ENCODE measurements around the gene RHBDL1.

- TF ChIP-seq, protein P1, sequence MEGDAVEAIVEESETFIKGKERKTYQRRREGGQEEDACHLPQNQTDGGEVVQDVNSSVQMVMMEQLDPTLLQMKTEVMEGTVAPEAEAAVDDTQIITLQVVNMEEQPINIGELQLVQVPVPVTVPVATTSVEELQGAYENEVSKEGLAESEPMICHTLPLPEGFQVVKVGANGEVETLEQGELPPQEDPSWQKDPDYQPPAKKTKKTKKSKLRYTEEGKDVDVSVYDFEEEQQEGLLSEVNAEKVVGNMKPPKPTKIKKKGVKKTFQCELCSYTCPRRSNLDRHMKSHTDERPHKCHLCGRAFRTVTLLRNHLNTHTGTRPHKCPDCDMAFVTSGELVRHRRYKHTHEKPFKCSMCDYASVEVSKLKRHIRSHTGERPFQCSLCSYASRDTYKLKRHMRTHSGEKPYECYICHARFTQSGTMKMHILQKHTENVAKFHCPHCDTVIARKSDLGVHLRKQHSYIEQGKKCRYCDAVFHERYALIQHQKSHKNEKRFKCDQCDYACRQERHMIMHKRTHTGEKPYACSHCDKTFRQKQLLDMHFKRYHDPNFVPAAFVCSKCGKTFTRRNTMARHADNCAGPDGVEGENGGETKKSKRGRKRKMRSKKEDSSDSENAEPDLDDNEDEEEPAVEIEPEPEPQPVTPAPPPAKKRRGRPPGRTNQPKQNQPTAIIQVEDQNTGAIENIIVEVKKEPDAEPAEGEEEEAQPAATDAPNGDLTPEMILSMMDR (conservative IDR thresholded peaks at IDR 0.05; ENCODE audit: low read depth, low read length), result no peak
- TF ChIP-seq EZH2 (IDR thresholded peaks at IDR 0.05; ENCODE audit: low read length, unreplicated experiment) (no peak), EZH2phosphoT487 (IDR thresholded peaks at IDR 0.05; ENCODE audit: borderline replicate concordance, low read length) (no peak)
These were observed 45.1 kb upstream of the RHBDL1 start for GRCh38 chr16:630249-630814.

Measured in PC-3 (cell line).